GM12878 (cell line): Measurements from ENCODE around the gene SLC25A36. TPM values are rescaled to one million over a fixed set of nuclear protein-coding genes. Genes with fewer than 3 reads are reported as not detected.
A peak's percentile ranks its signal among the peaks of the same experiment; 100 is the strongest.

ENCODE experiments used
- ATAC-seq: fragments of 200-7000 bp; cut with Tn5 transposase; 3 replicates; pipeline ENCODE4 v1.9.1; 2020; ENCODE audit warnings: mild to moderate bottlenecking, moderate library complexity
- BruUV-seq: library from RNA; stranded (reverse); fragments of 400-500 nt; replicated peaks from 2 replicates; lab custom pipeline; 2021; lab: Mats Ljungman, UMichigan
- CTCF ChIA-PET: fragments of 300-600 bp; sonication (Branson Sonifier 250); formaldehyde crosslinking; extraction: SDS; loops from one replicate; lab custom pipeline; 2021; ENCODE audit warnings: inconsistent platforms; lab: Yijun Ruan, JAX
- POLR2A ChIA-PET: fragments of 350-600 bp; formaldehyde crosslinking; extraction: SDS; loops from one replicate; lab custom pipeline; 2021; ENCODE audit warnings: inconsistent platforms; lab: Charles Lee
- RAD21 ChIA-PET: fragments of 300-600 bp; sonication (Branson Sonifier 250); formaldehyde crosslinking; loops from one replicate; lab custom pipeline; 2023; ENCODE audit warnings: antibody characterized with exemption; ENCODE audit not compliant: unreplicated experiment; lab: Charles Lee
- SMC1A ChIA-PET: fragments of 300-600 bp; sonication (Branson Sonifier 250); formaldehyde crosslinking; loops from one replicate; lab custom pipeline; 2023; ENCODE audit not compliant: unreplicated experiment, uncharacterized antibody; lab: Charles Lee
- DNase-seq: peaks from one replicate; pipeline ENCODE4 v3.0.0-alpha.2; 2011; ENCODE audit warnings: low read depth, low spot score
- FAIRE-seq: peaks from 3 replicates; lab custom pipeline; 2011; peaks lifted over from hg19 to GRCh38; lab: Jason Lieb, UNC
- H2AFZ ChIP-seq: 2 replicates; pipeline ENCODE4 v1.6.0; 2011; ENCODE audit warnings: low read depth, low read length, control low read depth; ENCODE audit not compliant: control insufficient read depth
- H3K27ac ChIP-seq: 2 replicates; pipeline ENCODE4 v1.5.1; 2011; ENCODE audit warnings: control low read depth; ENCODE audit not compliant: control insufficient read depth, insufficient read depth
- H3K27me3 ChIP-seq, 2 experiments: replicated peaks in 1 of 2; 2 replicates each; pipeline versions ENCODE4 v1.6.0 to v1.6.1; 2011; ENCODE audit warnings: low read length in 1 of 2; ENCODE audit not compliant: control insufficient read depth in 2 of 2, insufficient read depth in 2 of 2
- H3K36me3 ChIP-seq, 2 experiments: 2 replicates each; pipeline ENCODE4 v1.5.1; 2011; ENCODE audit warnings: low read length in 1 of 2; ENCODE audit not compliant: control insufficient read depth in 2 of 2, insufficient read depth in 2 of 2
- H3K4me1 ChIP-seq: 2 replicates; pipeline ENCODE4 v1.6.1; 2011; ENCODE audit warnings: mild to moderate bottlenecking, low read length, moderate library complexity, mixed read lengths; ENCODE audit not compliant: control insufficient read depth, insufficient read depth
- H3K4me2 ChIP-seq: 2 replicates; pipeline ENCODE4 v1.6.0; 2011; ENCODE audit warnings: control low read depth; ENCODE audit not compliant: control insufficient read depth, insufficient read depth
- H3K4me3 ChIP-seq: fragments of 200-600 bp; sonication (generic); 2 replicates; pipeline ENCODE4 v1.5.1; 2016
- H3K79me2 ChIP-seq: 2 replicates; pipeline ENCODE4 v1.6.0; 2011; ENCODE audit warnings: low read length; ENCODE audit not compliant: control insufficient read depth, insufficient read depth
- H3K9ac ChIP-seq: 2 replicates; pipeline ENCODE4 v1.8.0; 2011; ENCODE audit warnings: low read length, control low read depth, mixed read lengths; ENCODE audit not compliant: control insufficient read depth, insufficient read depth
- H3K9me3 ChIP-seq: replicated peaks from 3 replicates; pipeline ENCODE4 v1.5.1; 2011; ENCODE audit warnings: mild to moderate bottlenecking, low read length; ENCODE audit not compliant: control insufficient read depth, insufficient read depth
- H4K20me1 ChIP-seq: 2 replicates; pipeline ENCODE4 v1.6.0; 2011; ENCODE audit not compliant: control insufficient read depth, insufficient read depth
- CBFB ChIP-seq: IDR thresholded peaks from 2 replicates; pipeline ENCODE4 v1.6.1; 2016; ENCODE audit warnings: antibody characterized with exemption, low read depth
- CHD2 ChIP-seq: IDR thresholded peaks from 2 replicates; pipeline ENCODE4 v1.6.1; 2011; ENCODE audit warnings: low read depth, low read length, improper control_type of control experiment, borderline replicate concordance
- EZH2 ChIP-seq: IDR thresholded peaks from 2 replicates; pipeline ENCODE4 v1.6.1; 2012; ENCODE audit warnings: low read depth, mild to moderate bottlenecking, control low read depth, inconsistent platforms, low read length, borderline replicate concordance; ENCODE audit not compliant: control insufficient read depth
- MXI1 ChIP-seq: fragments of 150-350 bp; IDR thresholded peaks from 2 replicates; pipeline ENCODE4 v1.6.1; 2011; ENCODE audit warnings: low read depth, mild to moderate bottlenecking, inconsistent platforms, low read length, improper control_type of control experiment
- NR2C2 ChIP-seq: IDR thresholded peaks from 2 replicates; pipeline ENCODE4 v1.6.1; 2011; ENCODE audit warnings: borderline replicate concordance, low read depth; ENCODE audit not compliant: control insufficient read depth, insufficient read length
- NR2F1 ChIP-seq: fragments of 450-650 bp; conservative IDR thresholded peaks from 2 replicates; pipeline ENCODE4 v1.6.1; 2017; ENCODE audit warnings: mild to moderate bottlenecking
- RAD21 ChIP-seq: IDR thresholded peaks from 2 replicates; pipeline ENCODE4 v1.6.1; 2011; ENCODE audit warnings: mild to moderate bottlenecking, low read depth, low read length, moderate library complexity; ENCODE audit not compliant: insufficient read depth
- RUNX3 ChIP-seq: IDR thresholded peaks from 2 replicates; pipeline ENCODE4 v1.6.1; 2012; ENCODE audit warnings: low read length, inconsistent platforms
- SMC3 ChIP-seq: IDR thresholded peaks from 2 replicates; pipeline ENCODE4 v1.6.1; 2011; ENCODE audit warnings: low read length, improper control_type of control experiment, borderline replicate concordance
- WGBS: methylation state at CpG from one replicate; pipeline ENCODE4 v1.1.6; 2016; ENCODE audit warnings: low lambda C conversion rate; ENCODE audit not compliant: insufficient replicate concordance, insufficient coverage; ENCODE audit errors: missing lambda C conversion rate; 5-methylcytosine and 5-hydroxymethylcytosine counted together
- in situ Hi-C: fragments of 300-500 bp; cut with MboI; formaldehyde crosslinking; loops from 9 replicates; pipeline ENCODE4 v1.14.3; 2018; ENCODE audit warnings: mixed read lengths
- intact Hi-C: fragments of 100-400 bp; cut with micrococcal nuclease; formaldehyde crosslinking; loops from one replicate; pipeline ENCODE4 v1.14.2; 2022; ENCODE audit not compliant: unreplicated experiment
- polyA plus RNA-seq, 11 experiments: library from polyadenylated mRNA; depleted of rRNA in 4 of 11; unstranded in 6 of 11; stranded (reverse) in 5 of 11; fragments of >200 nt; fragmentation: Nextera tagmentation in 4 of 11; fragmentation: Illumina TruSeq in 1 of 11; extraction: Ambion mirVana in 4 of 11; extraction: Trizol in 1 of 11; gene quantifications; 1 replicate in 1 of 11; 2 replicates in 10 of 11; pipeline versions ENCODE4 v1.2.1 to v1.2.3, GENCODE V29; 2011 to 2016; ENCODE audit warnings: inconsistent platforms in 2 of 11, missing spikeins in 2 of 11, low read depth in 1 of 11
- total RNA-seq, 4 experiments: library from RNA; depleted of rRNA in 3 of 4; stranded (reverse); fragments of >200 nt in 3 of 4; fragmentation: Illumina TruSeq in 1 of 4; extraction: Trizol in 1 of 4; gene quantifications; 2 replicates each; pipeline versions ENCODE4 v1.2.1 to v1.2.3, GENCODE V29; 2013 to 2021
- TF ChIP-seq, protein P1 (sequence below), 3 experiments: IDR thresholded peaks in 2 of 3; conservative IDR thresholded peaks in 1 of 3; 2 replicates each; pipeline ENCODE4 v1.5.1; 2011; ENCODE audit warnings: low read depth in 3 of 3, low read length in 3 of 3, mild to moderate bottlenecking in 3 of 3, control low read depth in 2 of 3, moderate library complexity in 2 of 3, inconsistent platforms in 1 of 3, mixed read lengths in 1 of 3; ENCODE audit not compliant: control insufficient read depth in 2 of 3, insufficient read depth in 1 of 3; ENCODE audit errors: extremely low read depth in 1 of 3
- TF ChIP-seq, protein P2 (sequence below): fragments of 450-650 bp; IDR thresholded peaks from 2 replicates; pipeline ENCODE4 v1.6.1; 2017; ENCODE audit warnings: mild to moderate bottlenecking, low read depth, inconsistent platforms; ENCODE audit not compliant: poor library complexity, severe bottlenecking

SLC25A36 gene
- total and polyA plus RNA-seq, 10 of the 15 experiments (the other 5 are each of a cell fraction or from before 2014, with no cell fraction given) = 13.0 to 183 (median 47.7) TPM

DNA sequence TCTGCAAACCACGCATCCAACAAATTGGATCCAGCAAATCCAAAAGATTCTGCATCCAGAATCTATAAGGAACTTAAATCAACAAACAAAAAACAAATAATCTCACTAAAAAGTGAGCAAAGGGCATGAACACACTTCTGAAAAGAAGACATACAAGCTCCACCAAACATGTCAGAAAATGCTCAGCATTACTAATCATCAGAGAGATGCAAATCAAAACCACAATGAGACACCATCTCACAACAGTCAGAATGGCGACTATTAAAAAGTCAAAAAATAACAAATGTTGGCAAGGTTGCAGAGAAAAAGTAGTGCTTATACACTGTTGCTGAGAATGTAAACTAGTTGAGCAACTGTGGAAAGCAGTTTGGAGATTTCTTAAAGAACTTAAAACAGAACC, 21.6 kb upstream of the SLC25A36 start:
- FAIRE-seq = no peak
- no peak overlapping the region for H3K27ac ChIP-seq
- intact Hi-C loops = loop anchor here (10.0 kb wide), 1 partner anchor 185 kb away; no protein-coding TSS in a partner anchor
- in situ Hi-C loops = no loop called here
- BruUV-seq = no TSS peak
- ChIA-PET POLR2A (no interaction called here), CTCF (no interaction called here), SMC1A (interaction anchor here (0.7 kb wide), 1 partner anchor 14 kb away, joined by 3 read pairs; no protein-coding TSS in a partner anchor), RAD21 (no interaction called here)
- no peak overlapping the region for H3K4me2 ChIP-seq
- H3K4me3 ChIP-seq = no peak overlapping the region
- no peak for DNase-seq
- 5% methylated on average over 2 of the region's 2 CpGs for WGBS
- H4K20me1 ChIP-seq = no peaks in the 10 kb centered on the region
- TF ChIP-seq EZH2 (no peak), RUNX3 (peak; percentile 41; the same call in 1 of the 2 replicates)
- H3K36me3 ChIP-seq = no peaks in the 10 kb centered on the region
- no peaks in the 10 kb centered on the region for H3K9me3 ChIP-seq
- peak; percentile 31; the same call in 1 of the 3 replicates for ATAC-seq
- H2AFZ ChIP-seq = no peak overlapping the region
- no peaks in the 10 kb centered on the region for H3K4me1 ChIP-seq
- H3K9ac ChIP-seq = no peak overlapping the region
- H3K79me2 ChIP-seq = no peaks in the 10 kb centered on the region
- H3K27me3 ChIP-seq = no peaks in the 10 kb centered on the region

DNA sequence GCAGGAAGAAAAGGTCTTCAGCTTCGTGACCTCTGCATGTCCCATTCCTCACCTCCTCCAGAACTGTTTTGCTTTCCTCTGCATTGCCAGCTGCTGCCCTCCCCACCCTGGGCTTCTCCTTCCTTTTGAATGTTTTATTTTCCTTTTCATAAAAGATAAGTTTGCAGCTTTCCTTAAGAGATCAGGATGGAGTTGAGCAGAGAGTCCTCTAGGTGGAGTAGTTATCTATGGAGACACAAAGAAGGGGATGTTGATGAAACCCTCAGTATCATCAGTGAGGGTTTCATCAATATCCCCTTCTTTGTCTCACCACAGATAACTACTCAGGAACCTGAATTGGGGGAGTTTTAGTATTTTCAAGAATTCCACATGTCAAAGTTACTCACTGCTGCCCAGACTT, 19.0 kb upstream of the SLC25A36 start:
- Histone ChIP-seq H3K27me3 (no peaks in the 10 kb centered on the region), H2AFZ (no peak overlapping the region), H4K20me1 (no peaks in the 10 kb centered on the region), H3K4me3 (no peak overlapping the region), H3K4me1 (no peaks in the 10 kb centered on the region), H3K4me2 (no peak overlapping the region), H3K79me2 (no peaks in the 10 kb centered on the region), H3K27ac (no peak overlapping the region), H3K9ac (no peak overlapping the region), H3K9me3 (no peaks in the 10 kb centered on the region), H3K36me3 (no peaks in the 10 kb centered on the region)
- ChIA-PET CTCF (interaction anchor here (1.0 to 2.2 kb wide), 8 partner anchors 10 to 271 kb away, joined by 3 to 9 read pairs (median 4); no protein-coding TSS in a partner anchor), SMC1A (interaction anchor here (0.9 to 1.3 kb wide), 2 partner anchors 26 to 45 kb away, joined by 4 read pairs; no protein-coding TSS in a partner anchor), RAD21 (interaction anchor here (0.6 to 0.7 kb wide), 2 partner anchors 78 to 183 kb away, joined by 3 read pairs; no protein-coding TSS in a partner anchor), POLR2A (no interaction called here)
- ATAC-seq (peak; percentile 77), DNase-seq (no peak), FAIRE-seq (no peak)
- 0% methylated on average over 1 of the region's 1 CpG for WGBS
- BruUV-seq = no TSS peak
- TF ChIP-seq SMC3 (peak; percentile 13; the same call in 1 of the 2 replicates), CHD2 (no peak), RAD21 (peak; percentile 57), NR2C2 (no peak), NR2F1 (no peak), MXI1 (no peak), CBFB (no peak)
- TF ChIP-seq, protein P1, sequence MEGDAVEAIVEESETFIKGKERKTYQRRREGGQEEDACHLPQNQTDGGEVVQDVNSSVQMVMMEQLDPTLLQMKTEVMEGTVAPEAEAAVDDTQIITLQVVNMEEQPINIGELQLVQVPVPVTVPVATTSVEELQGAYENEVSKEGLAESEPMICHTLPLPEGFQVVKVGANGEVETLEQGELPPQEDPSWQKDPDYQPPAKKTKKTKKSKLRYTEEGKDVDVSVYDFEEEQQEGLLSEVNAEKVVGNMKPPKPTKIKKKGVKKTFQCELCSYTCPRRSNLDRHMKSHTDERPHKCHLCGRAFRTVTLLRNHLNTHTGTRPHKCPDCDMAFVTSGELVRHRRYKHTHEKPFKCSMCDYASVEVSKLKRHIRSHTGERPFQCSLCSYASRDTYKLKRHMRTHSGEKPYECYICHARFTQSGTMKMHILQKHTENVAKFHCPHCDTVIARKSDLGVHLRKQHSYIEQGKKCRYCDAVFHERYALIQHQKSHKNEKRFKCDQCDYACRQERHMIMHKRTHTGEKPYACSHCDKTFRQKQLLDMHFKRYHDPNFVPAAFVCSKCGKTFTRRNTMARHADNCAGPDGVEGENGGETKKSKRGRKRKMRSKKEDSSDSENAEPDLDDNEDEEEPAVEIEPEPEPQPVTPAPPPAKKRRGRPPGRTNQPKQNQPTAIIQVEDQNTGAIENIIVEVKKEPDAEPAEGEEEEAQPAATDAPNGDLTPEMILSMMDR (IDR thresholded peaks at IDR 0.05 in 2 of 3, conservative IDR thresholded peaks at IDR 0.05 in 1 of 3; ENCODE audit: control insufficient read depth in 2 of 3, extremely low read depth in 1 of 3, insufficient read depth in 1 of 3, low read depth in 3 of 3, low read length in 3 of 3) = peak; percentile 39 to 45 (median 42); a peak in 5 of 6 replicates
- TF ChIP-seq, protein P2, sequence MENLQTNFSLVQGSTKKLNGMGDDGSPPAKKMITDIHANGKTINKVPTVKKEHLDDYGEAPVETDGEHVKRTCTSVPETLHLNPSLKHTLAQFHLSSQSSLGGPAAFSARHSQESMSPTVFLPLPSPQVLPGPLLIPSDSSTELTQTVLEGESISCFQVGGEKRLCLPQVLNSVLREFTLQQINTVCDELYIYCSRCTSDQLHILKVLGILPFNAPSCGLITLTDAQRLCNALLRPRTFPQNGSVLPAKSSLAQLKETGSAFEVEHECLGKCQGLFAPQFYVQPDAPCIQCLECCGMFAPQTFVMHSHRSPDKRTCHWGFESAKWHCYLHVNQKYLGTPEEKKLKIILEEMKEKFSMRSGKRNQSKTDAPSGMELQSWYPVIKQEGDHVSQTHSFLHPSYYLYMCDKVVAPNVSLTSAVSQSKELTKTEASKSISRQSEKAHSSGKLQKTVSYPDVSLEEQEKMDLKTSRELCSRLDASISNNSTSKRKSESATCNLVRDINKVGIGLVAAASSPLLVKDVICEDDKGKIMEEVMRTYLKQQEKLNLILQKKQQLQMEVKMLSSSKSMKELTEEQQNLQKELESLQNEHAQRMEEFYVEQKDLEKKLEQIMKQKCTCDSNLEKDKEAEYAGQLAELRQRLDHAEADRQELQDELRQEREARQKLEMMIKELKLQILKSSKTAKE = no peak
- in situ Hi-C loops (no loop called here), intact Hi-C loops (loop anchor here (10.0 kb wide), 1 partner anchor 182 kb away; no protein-coding TSS in a partner anchor)
